B cell (primary cell): ENCODE data around the gene STOX1. TPM values are rescaled to one million over a fixed set of nuclear protein-coding genes. Genes with fewer than 3 reads are reported as not detected.

ENCODE experiments used
- ATAC-seq: fragments of 200-7000 bp; cut with Tn5 transposase; one replicate; pipeline ENCODE4 v1.10.0; 2021; ENCODE audit warnings: low read depth, mild to moderate bottlenecking, moderate number of reproducible peaks, moderate library complexity
- CTCF ChIA-PET: fragments of 350-600 bp; sonication (Branson Sonifier 250); formaldehyde crosslinking; loops from one replicate; lab custom pipeline; 2021; ENCODE audit warnings: antibody characterized with exemption, inconsistent platforms; lab: Charles Lee
- POLR2A ChIA-PET: fragments of 350-600 bp; sonication (Branson Sonifier 250); formaldehyde crosslinking; loops from one replicate; lab custom pipeline; 2021; ENCODE audit warnings: antibody characterized with exemption; lab: Charles Lee
- DNase-seq: peaks from one replicate; pipeline ENCODE4 v3.0.0; 2013
- H2AFZ ChIP-seq: 2 replicates; pipeline ENCODE4 v1.6.1; 2012; ENCODE audit warnings: mild to moderate bottlenecking, low read depth, low read length; ENCODE audit not compliant: insufficient read depth, poor library complexity, severe bottlenecking
- H3K27ac ChIP-seq, 2 donors: 1 replicate in 1 of 2; 2 replicates in 1 of 2; pipeline ENCODE4 v1.5.1; 2012 to 2013; ENCODE audit warnings: low read length in 2 of 2, mild to moderate bottlenecking in 2 of 2, moderate library complexity in 1 of 2
- H3K27me3 ChIP-seq, 4 experiments: fragments of 200-600 bp in 1 of 4; sonication (generic) in 1 of 4; replicated peaks in 1 of 4; 1 replicate in 2 of 4; 2 replicates in 2 of 4; pipeline versions ENCODE4 v1.6.1 to v1.7.0; 2013 to 2016; ENCODE audit warnings: low read length in 3 of 4, mild to moderate bottlenecking in 2 of 4, mixed read lengths in 1 of 4, moderate library complexity in 1 of 4; ENCODE audit not compliant: insufficient read depth in 4 of 4, control insufficient read depth in 3 of 4; ENCODE audit errors: control extremely low read depth in 1 of 4
- H3K36me3 ChIP-seq, 2 experiments: replicated peaks in 1 of 2; 1 replicate in 1 of 2; 2 replicates in 1 of 2; pipeline versions ENCODE4 v1.6.1 to v1.7.1; 2013; ENCODE audit warnings: low read length in 1 of 2; ENCODE audit not compliant: insufficient read depth in 2 of 2, control insufficient read depth in 1 of 2; ENCODE audit errors: control extremely low read depth in 1 of 2, extremely low read depth in 1 of 2
- H3K4me1 ChIP-seq, 2 donors: fragments of 200-600 bp in 1 of 2; sonication (generic) in 1 of 2; 1 replicate in 1 of 2; 2 replicates in 1 of 2; pipeline versions ENCODE4 v1.5.1 to v1.6.1; 2013 to 2017; ENCODE audit warnings: low read length in 2 of 2; ENCODE audit not compliant: control insufficient read depth in 2 of 2, insufficient read depth in 2 of 2
- H3K4me2 ChIP-seq: replicated peaks from 2 replicates; pipeline ENCODE3; 2012; ENCODE audit warnings: mild to moderate bottlenecking, low read depth, low read length; ENCODE audit not compliant: poor library complexity, severe bottlenecking
- H3K4me3 ChIP-seq, 5 experiments: fragments of 200-600 bp in 1 of 5; sonication (generic) in 1 of 5; 1 replicate in 3 of 5; 2 replicates in 2 of 5; pipeline versions ENCODE4 v1.5.1 to v1.7.0; 2011 to 2016; ENCODE audit warnings: low read length in 4 of 5, mild to moderate bottlenecking in 4 of 5, low read depth in 2 of 5, control low read depth in 1 of 5, moderate library complexity in 1 of 5; ENCODE audit not compliant: insufficient read depth in 1 of 5; ENCODE audit errors: control extremely low read depth in 1 of 5, extremely low read depth in 1 of 5
- H3K79me2 ChIP-seq: fragments of 200-600 bp; sonication (generic); one replicate; pipeline ENCODE4 v1.6.0; 2016; ENCODE audit warnings: low read length; ENCODE audit not compliant: control insufficient read depth, insufficient read depth
- H3K9ac ChIP-seq: fragments of 200-600 bp; sonication (generic); 2 replicates; pipeline ENCODE4 v1.6.1; 2017; ENCODE audit warnings: mild to moderate bottlenecking, low read length, moderate library complexity
- H3K9me3 ChIP-seq, 3 donors: one replicate each; pipeline versions ENCODE4 v1.6.1 to v1.7.1; 2013; ENCODE audit warnings: low read length in 2 of 3; ENCODE audit not compliant: control insufficient read depth in 2 of 3, insufficient read depth in 1 of 3; ENCODE audit errors: control extremely low read depth in 1 of 3
- H4K20me1 ChIP-seq: 2 replicates; pipeline ENCODE4 v1.6.0; 2012; ENCODE audit warnings: mild to moderate bottlenecking, low read length; ENCODE audit not compliant: insufficient read depth, control insufficient read depth, poor library complexity, severe bottlenecking
- H3K27ac Mint-ChIP-seq: one replicate; pipeline ENCODE4 v1.8.0; 2021; ENCODE audit warnings: mixed read lengths
- H3K27me3 Mint-ChIP-seq: one replicate; pipeline ENCODE4 v1.8.0; 2021; ENCODE audit warnings: mixed read lengths
- H3K4me1 Mint-ChIP-seq: one replicate; pipeline ENCODE4 v1.8.0; 2021; ENCODE audit warnings: mixed read lengths
- H3K4me3 Mint-ChIP-seq: one replicate; pipeline ENCODE4 v1.8.0; 2021; ENCODE audit warnings: mixed read lengths
- H3K9me3 Mint-ChIP-seq: one replicate; pipeline ENCODE4 v1.8.0; 2022; ENCODE audit warnings: mixed read lengths; ENCODE audit not compliant: insufficient read depth
- EZH2 ChIP-seq: IDR thresholded peaks from 2 replicates; pipeline ENCODE4 v1.6.1; 2012; ENCODE audit warnings: borderline replicate concordance, low read depth, mild to moderate bottlenecking, moderate library complexity, low read length; ENCODE audit not compliant: insufficient read depth, poor library complexity, severe bottlenecking
- WGBS: methylation state at CpG from one replicate; pipeline ENCODE4 v1.1.5; 2013; ENCODE audit warnings: missing lambda C conversion rate; ENCODE audit not compliant: insufficient coverage; 5-methylcytosine and 5-hydroxymethylcytosine counted together
- intact Hi-C: fragments of 100-400 bp; cut with micrococcal nuclease; formaldehyde crosslinking; loops from one replicate; pipeline ENCODE4 v1.10.0; 2022
- polyA plus RNA-seq: library from polyadenylated mRNA; depleted of rRNA; stranded (reverse); fragments of >200 nt; gene quantifications from 2 replicates; pipeline ENCODE4 v1.2.3, GENCODE V29; 2012
- total RNA-seq, 2 donors: library from RNA; stranded (reverse); fragments of 120-200 nt in 1 of 2; gene quantifications; 1 replicate in 1 of 2; 2 replicates in 1 of 2; pipeline versions ENCODE4 v1.2.3 to v1.2.4, GENCODE V29; 2013 to 2022
- TF ChIP-seq, protein P1 (sequence below): fragments of 200-600 bp; IDR thresholded peaks from one replicate; pipeline ENCODE4 v1.8.0; 2022; ENCODE audit warnings: antibody characterized with exemption, mild to moderate bottlenecking

Gene STOX1
- total and polyA plus RNA-seq, 2 donors (not counting 1 experiment from before 2014, with no cell fraction given), result 0.07 to 0.57 TPM

DNA sequence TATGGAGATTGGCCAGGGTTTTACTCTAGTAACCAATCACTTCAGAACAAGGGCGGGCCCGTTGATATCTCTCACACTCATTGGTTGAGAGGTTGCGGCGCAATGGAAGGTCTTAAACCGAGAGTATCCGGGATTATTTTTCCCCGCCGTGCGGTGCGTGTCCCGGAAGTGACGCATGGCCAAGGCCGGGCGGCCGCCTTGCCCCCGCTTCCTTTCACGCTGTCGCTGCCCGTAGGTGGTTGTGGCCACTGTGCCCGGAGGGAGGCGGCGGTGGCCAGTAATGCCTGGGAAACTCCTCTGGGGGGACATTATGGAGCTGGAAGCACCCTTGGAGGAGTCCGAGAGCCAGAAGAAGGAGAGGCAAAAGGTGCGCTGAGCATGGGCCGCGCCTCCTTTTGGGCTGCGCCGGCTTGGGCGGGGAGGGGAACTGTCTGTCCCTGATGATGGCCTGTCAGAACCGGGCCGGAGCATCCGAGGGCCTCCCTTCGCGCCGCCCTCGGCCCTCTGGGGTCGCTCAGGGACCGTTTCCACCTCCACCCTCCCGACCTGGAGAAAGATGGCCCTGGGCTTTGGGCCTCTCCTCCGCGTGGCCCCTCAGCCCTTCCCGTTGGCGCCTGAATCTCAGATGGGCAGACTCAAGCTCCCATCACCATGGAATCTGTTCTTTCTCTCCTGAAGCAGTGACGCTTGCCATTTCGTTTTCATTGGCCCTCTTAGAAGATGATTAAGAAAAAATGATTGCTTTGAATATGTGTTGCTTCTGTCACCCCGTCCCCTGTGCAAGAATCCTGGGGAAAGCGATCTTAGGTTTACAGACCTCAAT is 74.0 kb downstream of the STOX1 start, which contains the start of gene DDX50:
Gene DDX50 (plus strand): TSS at position 211 of the 823 bp plus-strand sequence. CDS start 70 bp downstream, at position 281.
- H3K27ac Mint-ChIP-seq, result peak within 1 kb of the TSS; percentile 100
- Histone ChIP-seq H3K36me3 (no peaks in the 10 kb centered on the region), H3K27me3 (no peaks in the 10 kb centered on the region), H3K4me3 (peak within 1 kb of the TSS; percentile 67 to 97 (median 91)), H3K9me3 (no peaks in the 10 kb centered on the region), H3K9ac (peak within 1 kb of the TSS; percentile 92), H3K79me2 (peaks cover 44% of the 10 kb centered on the region), H3K27ac (peak within 1 kb of the TSS; percentile 97 to 100), H3K4me1 (peaks cover 20 to 22% of the 10 kb centered on the region in 2 donors), H3K4me2 (peak within 1 kb of the TSS; percentile 87), H4K20me1 (no peaks in the 10 kb centered on the region), H2AFZ (peak within 1 kb of the TSS; percentile 97)
- H3K27me3 Mint-ChIP-seq, result peaks cover 3% of the 10 kb centered on the region
- ChIA-PET CTCF (interaction anchor here (1.1 to 1.6 kb wide), 2 partner anchors 50 to 54 kb away, joined by 3 to 6 read pairs; partner anchors contain the start of gene DDX21), POLR2A (interaction anchor here (0.6 to 1.8 kb wide), 3 partner anchors 55 to 373 kb away, joined by 3 to 11 read pairs (median 11); partner anchors contain the start of genes CCAR1 and DDX21)
- H3K4me3 Mint-ChIP-seq, result peak within 1 kb of the TSS; percentile 98
- H3K4me1 Mint-ChIP-seq, result peaks cover 32% of the 10 kb centered on the region
- under 1% methylated on average over 43 of the region's 47 CpGs for WGBS
- TF ChIP-seq EZH2, result no peak
- TF ChIP-seq, protein P1, sequence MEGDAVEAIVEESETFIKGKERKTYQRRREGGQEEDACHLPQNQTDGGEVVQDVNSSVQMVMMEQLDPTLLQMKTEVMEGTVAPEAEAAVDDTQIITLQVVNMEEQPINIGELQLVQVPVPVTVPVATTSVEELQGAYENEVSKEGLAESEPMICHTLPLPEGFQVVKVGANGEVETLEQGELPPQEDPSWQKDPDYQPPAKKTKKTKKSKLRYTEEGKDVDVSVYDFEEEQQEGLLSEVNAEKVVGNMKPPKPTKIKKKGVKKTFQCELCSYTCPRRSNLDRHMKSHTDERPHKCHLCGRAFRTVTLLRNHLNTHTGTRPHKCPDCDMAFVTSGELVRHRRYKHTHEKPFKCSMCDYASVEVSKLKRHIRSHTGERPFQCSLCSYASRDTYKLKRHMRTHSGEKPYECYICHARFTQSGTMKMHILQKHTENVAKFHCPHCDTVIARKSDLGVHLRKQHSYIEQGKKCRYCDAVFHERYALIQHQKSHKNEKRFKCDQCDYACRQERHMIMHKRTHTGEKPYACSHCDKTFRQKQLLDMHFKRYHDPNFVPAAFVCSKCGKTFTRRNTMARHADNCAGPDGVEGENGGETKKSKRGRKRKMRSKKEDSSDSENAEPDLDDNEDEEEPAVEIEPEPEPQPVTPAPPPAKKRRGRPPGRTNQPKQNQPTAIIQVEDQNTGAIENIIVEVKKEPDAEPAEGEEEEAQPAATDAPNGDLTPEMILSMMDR, result no peak
- ATAC-seq (peak; percentile 94), DNase-seq (peak; percentile 97)
- no peaks in the 10 kb centered on the region for H3K9me3 Mint-ChIP-seq
- intact Hi-C loops, result loop anchor here (1.0 to 10.0 kb wide), 9 partner anchors 77 to 1913 kb away; partner anchors contain the start of genes CCAR1, HERC4, KIFBP and SGPL1
